DMS114 treated with DMSO at 0.1 percent for 48 hours (cell line): Measurements from ENCODE around the gene KNTC1.
"Not testable (repeated sequence)": the region's sequence is repeated elsewhere in the genome, so short reads cannot be mapped to it uniquely, and the experiment has no call there.

Experiments
- DNase-seq: peaks from one replicate; lab custom pipeline; 2025; ENCODE audit not compliant: unreplicated experiment; lab: John Stamatoyannopoulos, UW

The KNTC1 gene

DNA sequence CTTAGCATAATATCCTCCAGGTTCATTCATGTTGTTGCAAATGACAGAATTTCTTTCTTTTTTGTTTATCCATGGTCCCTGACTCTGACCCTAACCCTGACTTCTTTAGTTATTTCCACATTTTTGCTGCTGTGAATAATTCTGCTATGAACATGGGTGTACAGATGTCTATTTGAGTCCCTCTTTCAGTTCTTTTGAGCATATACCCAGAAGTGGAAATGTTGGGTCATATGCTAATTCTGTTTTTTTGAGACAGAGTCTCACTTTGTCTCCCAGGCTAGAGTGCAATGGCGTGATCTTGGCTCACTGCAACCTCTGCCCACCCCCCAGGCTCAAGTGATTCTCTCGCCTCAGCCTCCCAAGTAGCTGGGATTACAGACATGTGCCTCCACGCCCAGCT lies 33.1 kb downstream of the KNTC1 start:
- DNase-seq, result no peak

DNA sequence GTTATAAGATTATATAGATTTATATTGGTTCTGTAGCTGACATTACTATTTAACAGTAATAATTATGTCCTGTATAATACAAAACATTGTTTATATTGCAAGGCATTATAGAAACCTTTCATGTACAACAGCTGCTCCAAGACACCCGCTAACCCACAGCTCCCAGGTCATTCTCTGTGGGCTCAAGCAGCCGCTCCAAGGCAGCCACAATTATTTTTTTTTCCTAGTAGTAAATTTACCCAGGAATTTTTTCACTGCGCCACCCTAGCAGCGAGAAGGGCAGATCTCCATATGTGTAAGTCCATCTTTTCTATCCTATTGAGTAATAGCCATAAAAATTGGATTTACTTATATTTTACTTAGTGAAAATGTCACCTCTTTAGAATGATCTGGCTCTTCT lies 36.3 kb downstream of the KNTC1 start:
- no peak for DNase-seq

DNA sequence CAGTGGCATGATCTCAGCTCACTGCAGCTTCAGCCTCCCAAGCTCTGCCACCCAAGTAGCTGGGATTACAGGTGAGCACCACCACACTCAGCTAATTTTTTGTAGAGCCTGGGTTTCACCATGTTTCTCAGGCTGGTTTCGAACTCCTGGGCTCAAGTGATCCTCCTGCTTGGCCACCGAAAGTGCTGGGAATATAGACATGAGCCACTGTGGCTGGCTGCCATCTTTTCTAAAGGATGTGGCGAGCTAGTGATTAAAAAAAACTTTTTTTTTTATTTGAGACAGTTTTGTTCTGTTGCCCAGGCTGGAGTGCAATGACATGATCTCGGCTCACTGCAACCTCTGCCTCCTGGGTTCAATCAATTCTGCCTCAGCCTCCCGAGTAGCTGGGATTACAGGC lies 39.8 kb downstream of the KNTC1 start:
- not testable (repeated sequence) for DNase-seq

DNA sequence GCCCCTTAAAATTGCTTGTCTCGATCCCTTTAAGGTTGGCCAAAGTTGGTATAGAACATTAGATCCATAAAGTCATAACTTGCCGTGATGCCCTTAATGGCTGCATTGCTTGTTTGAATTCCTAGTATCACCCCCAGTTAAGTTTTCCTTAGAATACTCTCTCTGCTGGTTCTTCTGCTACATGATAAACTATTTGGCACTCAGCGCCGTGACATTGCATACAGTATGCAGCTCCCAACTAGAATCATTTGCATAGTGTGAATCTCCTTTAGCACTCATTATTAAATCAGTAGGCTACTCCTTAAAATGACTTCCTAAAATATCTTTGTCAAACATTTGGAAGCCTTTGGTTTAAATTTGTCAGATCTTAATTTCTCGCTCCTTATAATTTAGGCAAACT lies 42.2 kb downstream of the KNTC1 start:
- no peak for DNase-seq

DNA sequence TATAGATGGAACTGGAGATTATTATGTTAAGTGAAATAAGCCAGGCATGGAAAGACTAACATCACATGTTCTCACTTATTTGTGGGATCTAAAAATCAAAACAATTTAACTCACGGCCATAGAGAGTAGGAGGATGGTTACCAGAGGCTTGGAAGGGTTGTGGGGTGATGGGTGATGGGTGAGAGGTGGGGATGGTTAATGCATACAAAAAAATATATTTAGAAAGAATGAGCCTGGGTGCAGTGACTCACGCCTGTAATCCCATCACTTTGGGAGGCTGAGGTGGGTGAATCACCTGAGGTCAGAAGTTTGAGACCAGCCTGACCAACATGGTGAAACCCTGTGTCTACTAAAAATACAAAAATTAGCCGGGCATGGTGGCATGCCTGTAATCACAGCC lies 43.0 kb downstream of the KNTC1 start:
- not testable (repeated sequence) for DNase-seq

DNA sequence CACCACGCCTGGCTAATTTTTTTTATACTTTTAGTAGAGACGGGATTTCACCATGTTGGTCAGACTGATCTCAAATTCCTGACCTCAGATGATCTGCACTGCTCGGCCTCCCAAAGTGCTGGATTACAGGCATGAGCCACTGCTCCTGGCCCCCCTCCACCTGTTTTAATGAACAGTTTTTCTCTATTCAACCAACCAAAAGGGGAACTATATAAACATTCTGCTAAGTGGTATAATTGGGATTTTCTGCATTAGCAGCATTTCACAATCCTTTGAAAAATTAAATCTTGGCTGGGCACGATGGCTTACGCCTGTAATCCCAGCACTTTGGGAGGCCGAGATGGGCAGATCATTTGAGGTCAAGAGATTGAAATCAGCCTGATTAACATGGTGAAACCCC lies 44.8 kb downstream of the KNTC1 start:
- DNase-seq, result no peak

DNA sequence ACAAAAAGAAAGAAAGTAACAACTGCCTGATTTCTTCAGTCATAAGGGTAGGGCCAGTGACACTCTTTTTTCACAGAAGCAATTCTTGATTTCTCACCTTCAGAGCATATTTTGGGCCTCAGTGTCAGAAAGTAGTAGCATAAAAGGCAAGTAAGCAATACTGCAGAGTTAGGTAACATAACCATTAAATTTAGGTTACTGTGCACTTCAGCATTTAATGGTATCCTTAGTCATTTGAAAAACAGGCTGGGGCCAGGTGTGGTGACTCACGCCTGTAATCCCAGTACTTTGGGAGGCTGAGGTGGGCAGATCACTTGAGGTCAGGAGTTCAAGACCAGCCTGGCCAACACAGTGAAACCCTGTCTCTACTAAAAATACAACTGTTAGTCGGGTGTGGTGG lies 56.2 kb downstream of the KNTC1 start:
- DNase-seq, result not testable (repeated sequence)

DNA sequence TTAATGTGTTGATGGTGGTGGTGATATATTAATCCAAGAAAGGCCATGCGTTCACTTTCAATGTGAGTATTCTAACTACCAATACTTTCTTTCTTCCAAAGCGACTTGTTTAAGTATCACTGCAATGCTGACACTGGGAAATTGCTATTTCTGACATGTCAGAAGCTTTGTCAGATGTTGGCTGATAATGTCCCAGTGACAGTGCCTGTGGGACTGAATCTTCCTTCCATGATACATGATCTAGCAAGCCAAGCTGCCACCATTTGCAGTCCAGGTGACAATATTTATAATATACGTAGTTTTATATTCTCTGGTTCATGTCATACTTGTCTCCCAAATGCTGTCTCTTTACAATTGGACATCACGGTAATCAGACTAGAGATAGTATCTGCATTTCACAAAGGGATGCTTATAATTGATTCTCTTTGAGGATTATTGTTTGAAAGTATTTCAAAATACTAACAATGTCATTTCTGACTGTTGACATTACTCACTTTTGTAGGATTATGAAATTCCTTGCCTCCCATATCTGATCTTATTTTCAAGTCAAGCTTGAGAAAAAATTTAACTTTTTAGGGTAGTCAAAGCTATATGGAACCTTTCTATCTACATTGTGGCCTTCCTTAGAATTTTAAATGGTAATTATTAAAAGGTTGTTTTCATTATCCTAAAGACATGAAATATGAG lies 57.3 kb downstream of the KNTC1 start:
- DNase-seq, result no peak

DNA sequence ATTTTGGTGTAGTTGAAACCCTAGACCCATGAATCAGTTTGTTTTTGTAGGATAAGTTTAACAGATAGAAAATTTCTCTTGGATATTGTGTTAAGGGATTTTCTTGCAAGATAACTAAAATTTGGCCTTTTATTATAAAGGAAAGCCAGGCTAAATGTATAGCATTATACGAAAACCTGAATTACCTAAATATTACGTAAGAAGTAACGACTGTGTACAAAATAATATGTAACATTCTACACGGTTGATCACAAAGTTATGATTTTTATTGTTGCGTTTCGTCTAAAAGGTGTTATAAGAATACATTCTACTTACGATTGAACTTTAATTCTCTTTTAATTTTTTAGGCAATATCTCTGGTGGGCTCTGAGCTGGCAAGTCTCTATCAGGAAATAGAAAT lies 63.9 kb downstream of the KNTC1 start:
- no peak for DNase-seq

DNA sequence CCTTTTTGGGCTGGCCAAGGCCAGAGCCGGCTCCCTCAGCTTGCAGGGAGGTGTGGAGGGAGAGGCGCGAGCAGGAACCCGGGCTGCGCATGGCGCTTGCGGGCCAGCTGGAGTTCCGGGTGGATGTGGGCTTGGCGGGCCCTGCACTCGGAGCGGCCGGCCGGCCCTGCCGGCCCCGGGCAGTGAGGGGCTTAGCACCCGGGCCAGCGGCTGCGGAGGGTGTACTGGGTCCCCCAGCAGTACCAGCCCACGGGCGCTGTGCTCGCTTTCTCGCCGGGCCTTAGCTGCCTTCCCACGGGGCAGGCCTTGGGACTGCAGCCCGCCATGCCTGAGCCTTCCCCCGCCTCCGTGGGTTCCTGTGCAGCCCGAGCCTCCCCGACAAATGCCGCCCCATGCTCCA lies 64.9 kb downstream of the KNTC1 start:
- DNase-seq, result not testable (repeated sequence)

DNA sequence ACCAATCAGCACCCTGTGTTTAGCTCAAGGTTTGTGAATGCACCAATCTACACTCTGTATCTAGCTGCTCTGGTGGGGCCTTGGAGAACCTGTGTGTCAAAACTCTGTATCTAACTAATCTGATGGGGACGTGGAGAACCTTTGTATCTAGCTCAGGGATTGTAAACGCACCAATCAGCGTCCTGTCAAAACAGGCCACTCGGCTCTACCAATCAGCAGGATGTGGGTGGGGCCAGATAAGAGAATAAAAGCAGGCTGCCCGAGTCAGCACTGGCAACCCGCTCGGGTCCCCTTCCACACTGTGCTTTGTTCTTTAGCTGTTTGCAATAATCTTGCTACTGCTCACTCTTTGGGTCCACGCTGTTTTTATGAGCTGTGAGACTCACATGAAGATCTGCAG lies 65.5 kb downstream of the KNTC1 start:
- not testable (repeated sequence) for DNase-seq

DNA sequence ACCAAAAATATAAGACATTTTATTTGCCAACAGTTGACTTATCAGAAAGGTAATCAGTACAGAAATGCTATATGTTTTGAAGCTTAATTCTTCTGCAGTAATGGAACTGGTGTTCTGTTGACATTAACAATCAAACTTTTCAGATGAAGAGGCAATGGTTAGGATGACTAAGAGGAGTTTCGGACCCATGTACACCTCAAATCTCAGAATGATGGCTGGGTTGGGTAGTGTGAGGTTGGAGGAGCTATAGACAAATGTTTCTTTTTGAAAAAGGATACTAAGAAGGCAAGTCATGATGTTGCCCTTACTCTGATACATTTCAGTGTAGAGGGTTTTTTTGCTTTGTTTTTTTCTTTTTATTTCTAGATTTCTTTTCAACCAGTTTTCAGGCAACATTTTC lies 66.9 kb downstream of the KNTC1 start:
- no peak for DNase-seq

DNA sequence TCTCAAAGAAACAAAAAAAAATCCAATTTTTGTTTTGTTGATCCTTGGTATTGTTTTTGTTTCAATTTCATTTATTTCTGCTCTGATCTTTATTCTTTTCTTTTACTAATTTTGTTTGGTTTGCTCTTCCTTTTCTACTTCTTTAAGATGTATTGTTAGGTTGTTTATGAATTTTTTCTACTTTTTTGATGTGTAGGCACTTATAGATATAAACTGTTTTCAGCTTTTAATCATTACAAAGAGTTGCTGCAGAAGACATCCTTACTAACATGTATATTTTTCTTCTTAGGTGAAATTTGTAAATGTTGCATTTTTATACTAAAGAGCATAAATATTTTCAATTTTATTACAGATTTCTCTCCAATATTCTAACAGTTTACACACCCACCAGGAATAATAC lies 69.8 kb downstream of the KNTC1 start:
- DNase-seq, result no peak

DNA sequence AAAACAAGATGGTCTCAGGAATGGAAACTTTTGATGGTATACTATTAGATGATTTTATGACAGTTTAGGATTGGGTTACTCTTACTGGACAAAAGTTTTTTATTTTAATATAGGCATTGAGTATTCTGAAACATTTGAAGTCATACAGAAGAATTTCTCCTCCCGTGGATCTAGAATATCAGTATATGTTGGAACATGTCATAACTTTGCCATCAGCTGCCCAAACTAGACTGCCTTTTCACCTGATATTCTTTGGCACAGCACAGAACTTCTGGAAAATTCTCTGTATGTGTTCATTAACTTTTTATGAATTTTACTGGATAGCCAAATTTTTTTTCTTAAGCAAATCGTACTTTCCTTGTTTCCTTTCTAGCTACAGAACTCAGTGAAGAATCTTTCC lies 75.4 kb downstream of the KNTC1 start:
- DNase-seq, result no peak

DNA sequence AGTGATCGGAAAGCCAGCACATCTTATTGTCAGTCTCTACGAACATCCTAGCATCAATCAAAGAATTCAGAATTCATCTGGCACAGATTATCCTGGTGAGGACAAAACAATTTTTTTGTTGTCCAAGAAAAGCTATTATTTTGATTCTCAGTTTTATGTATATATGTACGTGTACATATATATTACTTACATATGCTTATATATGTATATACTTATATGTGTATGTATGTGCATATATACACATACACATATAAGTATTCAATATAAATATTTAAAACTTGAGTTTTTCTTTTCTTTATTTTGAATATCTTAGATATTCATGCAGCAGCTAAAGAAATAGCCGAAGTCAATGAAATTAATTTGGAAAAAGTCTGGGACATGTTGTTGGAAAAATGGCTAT lies 77.9 kb downstream of the KNTC1 start:
- no peak for DNase-seq

DNA sequence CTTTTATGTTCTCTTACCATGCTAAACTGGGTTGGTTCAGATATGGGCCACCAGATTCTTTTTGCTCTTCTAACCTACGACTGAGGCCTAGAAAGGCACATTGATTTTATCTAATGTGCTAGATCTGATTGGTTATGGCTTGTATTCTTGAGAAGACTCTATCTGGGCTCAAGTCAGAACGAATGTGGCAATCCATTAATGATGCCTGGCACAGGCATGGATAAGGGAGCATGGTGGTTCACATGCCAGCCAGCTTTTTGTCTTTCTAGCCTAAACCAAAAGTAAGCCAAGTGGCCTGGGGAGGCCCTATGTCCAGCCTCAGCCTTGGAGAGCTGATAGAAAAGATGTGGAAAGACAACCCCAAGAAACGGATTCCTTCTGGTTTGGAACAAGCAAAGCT lies 82.7 kb downstream of the KNTC1 start:
- DNase-seq, result no peak

DNA sequence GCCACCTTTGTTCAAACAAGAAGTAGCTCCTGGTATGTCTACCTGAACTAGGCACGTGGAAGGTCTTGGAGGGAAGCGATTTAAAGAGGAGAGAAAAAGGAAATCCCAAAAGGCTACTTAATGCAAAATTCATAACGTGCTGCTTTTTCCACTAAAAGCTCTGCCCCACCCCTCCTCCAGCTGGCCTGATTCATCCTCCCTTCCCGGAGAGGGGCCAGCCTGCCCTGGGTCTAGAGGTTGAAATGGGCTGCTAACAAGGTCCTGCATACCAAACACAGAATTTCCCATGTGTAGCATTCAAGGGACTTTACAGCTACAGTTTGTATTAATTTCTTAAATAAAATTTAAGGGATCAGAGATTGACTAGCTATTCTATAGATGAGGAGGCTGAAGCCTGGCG lies 83.2 kb downstream of the KNTC1 start:
- DNase-seq, result no peak

DNA sequence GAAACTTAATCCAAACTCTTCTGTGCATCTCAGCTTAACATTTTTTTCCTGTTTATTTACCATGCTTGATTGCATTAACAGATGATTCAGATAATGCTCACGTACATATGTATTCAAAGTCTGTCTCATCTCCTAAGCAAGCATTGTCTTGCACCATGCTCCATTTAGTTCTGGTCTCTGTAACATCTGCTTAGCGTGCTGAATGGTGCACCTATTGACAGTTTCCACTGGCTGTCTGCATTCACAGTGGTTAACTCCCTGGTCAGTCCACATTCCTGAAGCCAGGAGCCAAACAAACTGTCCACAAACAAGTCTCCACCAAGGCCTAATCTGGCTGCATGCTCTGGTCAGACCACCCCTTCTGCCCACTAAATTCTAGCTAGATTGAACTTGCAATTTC lies 83.9 kb downstream of the KNTC1 start:
- DNase-seq, result no peak

DNA sequence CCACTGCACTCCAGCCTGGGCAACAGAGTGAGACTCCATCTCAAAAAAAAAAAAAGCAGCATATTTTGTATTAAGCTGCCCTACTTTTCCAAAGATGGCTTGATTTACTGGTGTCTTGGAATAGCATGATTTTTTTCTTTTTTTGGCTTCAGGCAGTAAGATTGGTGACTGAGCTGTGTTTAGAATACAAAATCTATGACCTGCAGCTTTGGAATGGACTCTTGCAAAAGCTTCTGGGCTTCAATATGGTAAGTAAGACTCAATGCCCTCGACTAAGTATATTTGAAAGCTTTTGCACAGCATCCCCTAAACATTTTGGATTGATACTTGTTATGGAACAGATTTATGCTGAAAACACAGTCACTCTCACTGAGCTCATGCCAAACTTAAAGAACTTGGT lies 87.8 kb downstream of the KNTC1 start:
- no peak for DNase-seq

DNA sequence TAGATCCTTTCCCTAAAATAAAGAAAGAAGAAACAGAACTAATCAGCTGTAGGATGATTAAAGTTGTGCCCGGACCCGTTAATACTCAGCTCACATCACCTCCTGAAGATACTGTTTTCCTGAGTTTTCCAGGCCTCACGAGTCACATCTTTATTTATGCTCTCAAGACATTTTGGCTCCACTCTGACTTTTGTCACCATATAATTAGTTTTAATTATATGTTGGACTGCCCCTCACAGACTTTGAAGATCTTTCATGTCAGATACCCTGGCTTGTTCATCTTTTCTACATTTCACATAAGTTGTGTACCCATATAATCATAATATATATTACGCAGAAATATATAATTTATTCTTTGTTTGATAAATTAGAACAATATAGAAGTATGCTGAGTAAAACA lies 88.7 kb downstream of the KNTC1 start:
- DNase-seq, result no peak

DNA sequence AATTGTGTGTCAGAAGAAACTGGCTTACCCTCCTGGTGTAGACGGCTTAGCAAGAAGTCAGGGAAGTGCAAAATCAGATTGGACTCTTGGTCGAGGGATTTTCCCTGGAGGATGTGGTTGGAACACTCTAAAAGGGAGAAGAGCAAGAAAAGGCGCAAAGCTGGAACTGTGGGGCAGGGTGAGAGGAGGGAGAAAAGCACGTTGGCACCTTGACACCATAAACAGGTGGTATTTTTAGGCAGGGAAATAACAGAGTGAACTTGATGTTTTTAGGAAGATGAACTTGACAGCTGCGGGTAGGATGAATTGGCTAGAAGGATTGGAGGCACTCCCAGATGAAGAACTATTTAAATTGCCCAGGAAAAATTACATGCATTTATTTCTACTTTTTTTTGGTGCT lies 108.4 kb downstream of the KNTC1 start:
- DNase-seq, result no peak

DNA sequence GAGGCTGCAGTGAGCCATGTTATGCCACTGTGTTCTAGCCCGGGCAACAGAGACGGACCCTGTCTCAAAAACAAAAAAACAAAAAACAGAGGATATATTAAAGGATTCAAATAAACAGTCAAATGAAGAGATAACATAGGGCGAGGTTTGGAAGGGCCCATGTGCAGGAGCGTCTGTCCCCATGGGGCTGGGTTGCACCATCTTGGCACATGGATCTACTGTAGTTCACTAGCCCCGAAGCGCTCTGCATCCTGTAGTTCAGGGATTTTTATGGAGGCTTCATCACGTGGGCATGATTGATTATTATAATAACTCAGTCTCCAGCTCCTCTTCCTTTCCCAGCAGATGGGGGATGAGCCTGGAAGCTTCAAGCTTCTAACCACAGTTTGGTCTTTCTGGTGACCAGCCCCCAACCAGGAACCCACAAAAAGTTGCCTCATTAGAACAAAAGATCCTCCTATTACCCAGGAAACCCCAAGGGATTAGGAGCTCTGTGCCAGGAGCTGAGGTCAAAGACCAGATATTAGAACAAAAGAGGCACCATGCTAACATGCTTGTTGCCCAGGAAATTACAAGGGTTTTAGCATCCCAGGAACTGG lies 116.3 kb downstream of the KNTC1 start:
- DNase-seq, result no peak

DNA sequence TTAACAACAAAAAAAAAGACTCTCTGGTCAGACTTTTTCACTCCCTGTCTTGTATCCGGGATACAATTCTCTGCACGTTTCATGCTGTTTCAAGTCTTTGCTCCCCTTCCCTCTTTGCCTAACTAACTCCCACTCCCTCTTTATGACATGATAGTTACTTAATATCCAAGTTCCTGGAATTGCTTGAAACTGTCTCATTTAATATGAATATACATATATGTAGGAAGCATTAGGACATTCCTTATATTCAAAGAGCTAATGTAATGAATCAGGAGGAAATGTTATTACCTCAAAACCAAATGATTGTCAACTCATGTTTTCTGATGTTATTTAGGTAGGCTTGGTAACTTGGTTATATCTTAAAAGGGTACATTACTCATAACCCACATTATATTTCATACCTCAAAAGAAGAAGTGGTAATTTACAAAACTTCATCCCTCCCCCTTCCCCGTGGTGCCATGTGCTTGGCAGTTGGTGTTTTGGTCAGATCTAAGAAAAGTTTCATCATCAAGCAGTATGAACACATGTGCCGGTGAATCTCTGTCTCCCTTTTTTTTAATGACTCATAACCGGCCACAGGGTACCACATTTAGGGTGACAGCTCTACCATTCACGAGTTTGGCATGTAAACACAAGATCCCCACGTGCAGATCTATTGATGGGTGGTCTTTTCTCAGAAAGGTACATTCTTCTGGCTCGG lies 119.6 kb downstream of the KNTC1 start:
- no peak for DNase-seq
